ENCODE measurements around the gene PHACTR4. TPM values are rescaled to one million over a fixed set of nuclear protein-coding genes. Genes with fewer than 3 reads are reported as not detected.
A peak's percentile ranks its signal among the peaks of the same experiment; 100 is the strongest.
"Not testable (repeated sequence)": the region's sequence is repeated elsewhere in the genome, so short reads cannot be mapped to it uniquely, and the experiment has no call there.

PHACTR4 gene
- 31.3 and 31.8 TPM in 2 replicates for total RNA-seq

- H3K27me3 ChIP-seq (ENCODE audit: control insufficient read depth, insufficient read depth, low read length) = no peaks in the 10 kb centered on the region
- peak; percentile 86 for DNase-seq (ENCODE audit: low read depth)
- no peaks in the 10 kb centered on the region for H3K36me3 ChIP-seq (ENCODE audit: control insufficient read depth, insufficient read depth, low read length)
- no peak for TF ChIP-seq CTCF (IDR thresholded peaks at IDR 0.05; ENCODE audit: insufficient read depth, low read length, poor library complexity, severe bottlenecking)
- peak within 1 kb of the TSS; percentile 73 for H3K4me3 ChIP-seq (ENCODE audit: low read depth, low read length)
These were observed at the start of gene PHACTR4 for GRCh38 chr1:28369371-28370238. PHACTR4 (plus strand) TSS chr1:28369740; CDS start chr1:28407448, 37,708 bp downstream.

- DNase-seq (ENCODE audit: low read depth) = peak; percentile 88
- TF ChIP-seq CTCF (IDR thresholded peaks at IDR 0.05; ENCODE audit: insufficient read depth, low read length, poor library complexity, severe bottlenecking) = no peak
- H3K4me3 ChIP-seq (ENCODE audit: low read depth, low read length) = no peak overlapping the region
- H3K36me3 ChIP-seq (ENCODE audit: control insufficient read depth, insufficient read depth, low read length) = no peaks in the 10 kb centered on the region
- no peaks in the 10 kb centered on the region for H3K27me3 ChIP-seq (ENCODE audit: control insufficient read depth, insufficient read depth, low read length)
These were observed 47.3 kb upstream of the PHACTR4 start for GRCh38 chr1:28322194-28322593.

- no peaks in the 10 kb centered on the region for H3K27me3 ChIP-seq (ENCODE audit: control insufficient read depth, insufficient read depth, low read length)
- TF ChIP-seq CTCF (IDR thresholded peaks at IDR 0.05; ENCODE audit: insufficient read depth, low read length, poor library complexity, severe bottlenecking) = no peak
- H3K4me3 ChIP-seq (ENCODE audit: low read depth, low read length) = no peak overlapping the region
- no peak for DNase-seq (ENCODE audit: low read depth)
- H3K36me3 ChIP-seq (ENCODE audit: control insufficient read depth, insufficient read depth, low read length) = no peaks in the 10 kb centered on the region
These were observed 45.8 kb upstream of the PHACTR4 start for GRCh38 chr1:28323720-28324119.

- Histone ChIP-seq H3K27me3 (ENCODE audit: control insufficient read depth, insufficient read depth, low read length) (no peaks in the 10 kb centered on the region), H3K36me3 (ENCODE audit: control insufficient read depth, insufficient read depth, low read length) (no peaks in the 10 kb centered on the region), H3K4me3 (ENCODE audit: low read depth, low read length) (no peak overlapping the region)
- no peak for DNase-seq (ENCODE audit: low read depth)
- TF ChIP-seq CTCF (IDR thresholded peaks at IDR 0.05; ENCODE audit: insufficient read depth, low read length, poor library complexity, severe bottlenecking) = no peak
These were observed 43.0 kb upstream of the PHACTR4 start for GRCh38 chr1:28326515-28326914.

GRCh38 chr1:28326984-28327383 is 42.6 kb upstream of the PHACTR4 start:
- no peaks in the 10 kb centered on the region for H3K27me3 ChIP-seq (ENCODE audit: control insufficient read depth, insufficient read depth, low read length)
- no peak overlapping the region for H3K4me3 ChIP-seq (ENCODE audit: low read depth, low read length)
- no peak for DNase-seq (ENCODE audit: low read depth)
- no peaks in the 10 kb centered on the region for H3K36me3 ChIP-seq (ENCODE audit: control insufficient read depth, insufficient read depth, low read length)
- TF ChIP-seq CTCF (IDR thresholded peaks at IDR 0.05; ENCODE audit: insufficient read depth, low read length, poor library complexity, severe bottlenecking) = no peak

GRCh38 chr1:28327431-28327830 is 42.1 kb upstream of the PHACTR4 start:
- H3K36me3 ChIP-seq (ENCODE audit: control insufficient read depth, insufficient read depth, low read length); DNase-seq (ENCODE audit: low read depth); H3K27me3 ChIP-seq (ENCODE audit: control insufficient read depth, insufficient read depth, low read length); H3K4me3 ChIP-seq (ENCODE audit: low read depth, low read length): not testable (repeated sequence)
